GM21786 (cell line): ENCODE measurements around the gene PHKB.
A peak's percentile ranks its signal among the peaks of the same experiment; 100 is the strongest.

Experiments
- ATAC-seq: cut with Tn5 transposase; IDR thresholded peaks from one replicate; pipeline ENCODE4 v1.9.1; 2021; ENCODE audit not compliant: unreplicated experiment

Gene PHKB

DNA sequence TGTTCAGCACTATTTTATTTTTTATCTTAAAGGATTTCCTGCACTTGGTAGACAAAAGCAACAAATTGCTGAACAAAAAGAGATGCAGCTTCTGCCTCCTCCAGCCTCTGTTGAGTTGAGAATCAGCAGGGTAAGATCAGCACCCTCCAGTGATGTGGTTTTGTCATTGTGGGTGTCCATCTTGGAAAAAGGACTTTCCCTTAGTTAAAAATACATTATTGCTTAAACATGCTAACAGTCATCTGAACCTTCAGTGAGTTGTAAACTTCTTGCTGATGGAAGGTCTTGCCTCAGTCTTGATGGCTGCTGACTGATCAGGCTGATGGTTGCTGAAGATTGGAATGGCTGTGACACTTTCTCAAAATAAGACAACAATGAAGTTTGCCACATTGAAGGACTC is 101.2 kb downstream of the PHKB start:
- ATAC-seq, result no peak

DNA sequence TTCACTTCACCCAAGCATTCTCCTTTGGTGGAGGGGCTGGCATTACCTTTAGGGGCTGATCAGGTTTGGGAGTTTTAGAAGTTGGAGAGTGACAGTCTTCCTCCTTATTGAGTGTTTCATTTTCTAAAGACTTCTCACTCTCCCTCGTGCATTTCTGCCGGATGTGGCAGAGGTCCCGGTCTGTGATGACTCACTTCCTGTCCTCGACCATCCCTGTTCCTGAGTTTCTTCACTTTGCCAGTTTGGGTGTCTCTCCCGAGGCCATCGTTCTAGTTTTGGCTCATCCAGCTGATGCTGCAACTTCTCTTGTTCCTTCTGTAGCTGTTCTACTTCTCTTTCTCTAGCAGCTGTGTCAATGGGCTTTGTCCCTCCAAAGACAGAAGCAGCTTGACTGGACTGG is 104.3 kb downstream of the PHKB start:
- no peak for ATAC-seq

DNA sequence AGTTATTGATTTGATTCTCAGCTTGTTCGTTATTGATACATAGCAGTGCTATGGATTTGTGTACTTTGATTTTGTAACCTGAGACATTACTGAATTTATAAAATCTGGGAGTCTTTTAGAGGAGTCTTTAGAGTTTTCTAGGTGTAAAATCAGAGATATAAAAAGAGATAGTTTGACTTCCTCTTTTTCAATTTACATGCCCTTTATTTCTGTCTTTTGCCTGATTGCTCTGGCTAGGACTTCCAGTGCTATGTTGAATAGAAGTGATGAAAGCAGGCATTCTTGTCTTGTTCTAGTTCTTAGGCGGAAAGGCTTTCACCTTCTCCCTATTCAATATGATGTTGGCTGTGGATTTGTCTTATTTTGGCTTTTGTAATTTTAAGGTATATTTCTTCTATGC is 106.2 kb downstream of the PHKB start:
- ATAC-seq, result no peak

DNA sequence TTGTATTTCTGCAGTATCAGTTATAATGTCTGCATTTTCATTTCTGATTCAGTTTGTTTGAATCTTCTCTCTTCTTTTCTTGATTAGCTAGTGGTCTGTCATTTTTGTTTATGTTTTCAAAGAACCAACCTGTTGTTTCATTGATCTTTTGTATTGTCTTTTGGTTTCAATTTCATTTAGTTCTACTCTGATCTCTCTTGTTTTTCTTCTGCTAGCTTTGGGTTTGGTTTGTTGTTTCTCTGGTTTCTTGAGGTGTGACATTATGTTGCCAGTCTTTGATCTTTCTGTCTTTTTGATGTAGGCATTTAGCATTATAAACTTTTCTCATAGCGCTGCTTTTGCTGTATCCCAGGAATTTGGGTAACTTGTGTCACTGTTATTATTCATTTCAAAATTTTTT is 107.2 kb downstream of the PHKB start:
- no peak for ATAC-seq

DNA sequence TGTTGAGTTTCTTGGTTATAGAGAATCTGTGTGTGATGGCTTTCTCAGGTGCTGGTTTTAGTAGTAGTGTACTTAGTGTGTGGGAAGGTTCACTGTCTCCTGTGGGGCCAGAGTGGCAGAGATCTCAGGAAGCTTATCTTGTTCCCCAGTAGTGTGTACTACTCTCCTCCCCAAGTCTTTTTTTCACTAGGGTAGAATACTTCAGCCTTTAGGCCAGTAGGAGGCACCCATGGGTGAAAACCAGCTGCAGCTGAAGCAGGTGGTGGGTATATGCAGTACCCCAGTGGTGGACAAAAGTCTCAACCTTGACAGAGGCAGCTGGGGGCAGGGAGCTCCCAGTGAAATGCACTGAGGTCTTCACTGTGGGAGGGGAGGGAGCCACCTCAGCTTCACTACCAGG is 109.9 kb downstream of the PHKB start:
- ATAC-seq, result no peak

DNA sequence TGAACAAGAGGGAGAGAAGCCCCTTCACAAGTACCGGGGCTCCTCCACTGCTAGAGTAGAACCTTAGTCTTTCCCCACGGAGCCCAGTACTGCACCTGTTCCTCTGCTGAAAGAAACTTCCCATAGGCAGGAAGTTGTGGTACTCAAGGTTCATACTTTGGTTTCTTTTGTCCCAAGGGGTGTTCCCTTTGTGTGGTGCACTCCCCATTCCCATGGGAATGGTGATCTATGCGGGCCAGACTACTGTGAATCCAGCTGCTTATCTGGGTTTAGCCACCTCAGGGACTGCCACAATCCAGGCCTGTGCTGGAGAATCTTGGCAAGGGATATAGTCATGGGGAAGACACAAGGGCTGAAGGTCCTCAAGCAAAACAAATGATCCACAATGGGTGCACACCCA is 110.6 kb downstream of the PHKB start:
- no peak for ATAC-seq

DNA sequence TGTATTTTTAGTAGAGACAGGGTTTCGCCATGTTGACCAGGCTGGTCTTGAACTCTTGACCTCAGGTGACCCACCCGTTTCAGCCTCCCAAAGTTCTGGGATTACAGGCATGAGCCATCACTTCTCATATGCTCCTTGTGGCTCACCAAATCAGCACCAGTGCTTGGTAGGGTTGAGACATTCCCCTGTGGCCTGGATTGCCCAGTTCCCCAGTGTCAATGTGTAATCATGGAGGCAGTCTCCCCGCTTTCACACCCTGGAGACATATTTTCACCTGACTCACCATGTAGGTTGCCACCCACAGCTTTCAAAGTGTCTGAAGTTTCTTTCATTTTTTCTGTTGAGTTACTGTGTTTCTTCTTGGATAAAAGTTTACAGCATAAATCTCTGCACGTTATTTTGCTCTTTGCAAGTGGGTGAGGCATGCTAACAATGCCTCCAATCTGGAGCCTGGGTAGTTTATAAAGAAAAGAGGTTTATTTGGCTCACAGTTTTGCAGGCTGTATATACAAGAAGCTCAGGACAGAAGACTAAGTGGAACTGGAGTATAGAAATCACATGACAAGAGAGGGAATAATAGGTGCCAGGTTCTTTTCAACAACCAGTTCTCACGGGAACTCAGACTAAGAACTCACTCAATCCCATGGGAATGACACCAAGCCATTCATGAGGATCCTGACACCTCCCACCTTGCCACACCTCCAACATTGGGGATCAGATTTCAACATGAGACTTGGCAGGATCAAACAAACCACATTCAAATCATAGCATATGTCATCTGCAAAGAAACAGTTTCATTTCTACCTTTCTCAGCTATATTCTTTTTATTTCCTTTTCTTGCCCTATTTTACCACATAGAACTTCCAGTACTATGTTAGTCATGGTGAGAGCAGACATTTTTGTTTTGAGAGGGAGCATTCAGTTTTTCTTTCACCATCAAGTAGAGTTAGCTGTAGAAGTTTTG is 113.2 kb downstream of the PHKB start:
- no peak for ATAC-seq

DNA sequence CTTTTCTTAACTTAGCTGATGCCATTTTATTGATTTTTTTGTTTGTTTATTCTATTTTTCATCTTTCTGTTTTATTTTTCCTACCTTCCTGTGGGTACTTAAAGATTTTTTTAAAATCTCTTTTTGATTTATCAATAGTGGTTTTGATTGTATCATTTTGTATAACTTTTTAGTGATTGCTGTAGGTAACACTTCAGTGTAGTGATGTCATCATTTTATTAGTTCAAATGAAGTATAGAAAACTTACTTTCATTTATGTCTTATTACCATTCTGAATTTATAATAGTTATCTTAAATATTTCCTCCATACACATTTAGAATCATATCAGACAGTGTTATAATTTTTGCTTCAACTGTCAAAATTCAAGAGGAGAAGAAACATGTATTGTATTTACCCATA is 115.9 kb downstream of the PHKB start:
- no peak for ATAC-seq

DNA sequence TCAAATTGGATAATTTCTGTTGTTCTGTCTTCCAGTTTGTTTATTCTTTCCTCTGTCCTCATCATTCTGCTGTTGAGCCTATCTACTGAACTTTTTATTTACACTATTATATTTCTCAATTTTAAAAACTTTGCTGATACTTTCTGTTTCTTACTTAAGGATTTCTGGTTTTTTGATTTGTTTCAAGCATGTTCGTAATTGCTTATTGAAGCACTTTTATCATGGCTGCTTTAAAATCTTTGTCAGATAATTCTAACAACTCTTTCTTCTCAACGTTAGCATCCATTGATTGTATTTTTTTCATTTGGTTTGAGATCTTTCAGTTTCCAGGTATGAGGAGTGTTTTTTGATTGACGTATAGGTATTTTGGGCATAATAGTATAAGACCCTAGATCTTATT is 116.9 kb downstream of the PHKB start:
- ATAC-seq, result no peak

DNA sequence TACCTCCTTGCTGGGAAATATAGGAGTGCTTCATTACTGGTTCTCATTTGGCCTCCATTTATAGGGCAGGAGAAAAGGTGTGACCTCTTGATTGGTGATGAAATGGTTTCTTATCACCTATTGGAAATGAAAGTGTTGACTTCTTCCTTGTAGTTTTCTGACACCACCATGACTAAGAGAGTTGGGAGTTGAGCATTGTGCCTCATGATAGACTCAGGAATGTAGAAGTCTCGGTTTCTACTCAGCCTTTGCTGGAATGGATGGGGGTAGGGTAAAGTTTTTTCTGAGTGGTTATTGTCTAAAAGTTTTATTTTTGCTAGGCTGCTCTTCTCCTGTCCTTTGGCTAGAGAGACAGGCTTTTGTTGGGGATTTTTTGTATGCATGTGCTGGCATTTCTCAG is 117.4 kb downstream of the PHKB start:
- ATAC-seq, result no peak

DNA sequence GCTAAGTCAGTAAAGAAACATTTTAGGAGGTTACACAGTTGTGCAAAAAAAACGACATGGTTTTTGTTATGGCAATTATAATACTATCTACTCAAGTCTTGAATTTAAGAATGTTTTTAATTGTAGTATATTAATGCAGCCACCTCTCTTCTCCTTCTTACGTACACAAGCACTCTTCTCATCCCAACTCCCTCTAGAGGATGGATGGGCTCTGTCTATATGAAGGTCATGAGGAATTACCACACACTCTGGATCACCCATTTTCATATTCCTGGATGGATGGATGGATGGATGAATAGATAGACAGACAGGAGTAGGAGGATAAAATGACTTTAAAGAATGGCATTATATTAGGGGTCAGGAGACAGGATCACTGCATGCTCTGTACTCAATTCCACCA is 120.0 kb downstream of the PHKB start:
- no peak for ATAC-seq

DNA sequence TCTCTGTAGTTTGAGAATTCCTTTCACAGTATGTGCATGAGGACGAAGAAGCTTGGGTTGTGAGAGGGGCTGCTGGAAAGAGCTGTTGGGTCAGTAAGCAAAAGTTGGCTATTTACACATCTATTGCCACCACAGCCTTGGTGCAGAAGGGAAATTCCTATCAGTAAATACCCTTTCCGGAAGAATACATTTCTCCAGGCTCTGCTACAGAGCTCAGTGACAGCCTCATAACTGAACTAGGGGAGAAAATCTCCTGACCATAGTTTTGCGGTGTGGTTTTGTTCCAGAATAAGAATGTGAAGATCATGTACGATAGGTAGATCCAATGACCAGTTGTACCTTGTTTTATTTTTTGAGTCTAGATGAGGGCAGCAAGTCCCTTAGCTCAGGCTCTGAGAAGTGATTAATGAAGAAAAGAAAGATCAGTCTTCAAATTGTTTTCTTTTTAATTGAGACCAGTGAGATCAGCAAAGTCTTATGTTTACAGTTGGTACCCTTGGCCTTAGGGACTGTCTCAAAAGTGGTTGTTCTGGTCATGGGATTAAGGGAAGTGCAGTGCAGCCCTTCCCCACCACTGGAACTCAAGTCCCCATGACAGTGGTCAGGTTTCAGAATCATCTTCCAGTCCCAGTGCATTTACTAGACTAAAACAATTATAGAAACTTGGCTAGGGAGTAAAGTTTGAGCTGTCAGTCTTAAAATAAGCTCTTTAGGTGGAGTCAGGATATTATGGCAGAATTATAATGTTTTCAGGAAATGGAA is 123.5 kb downstream of the PHKB start:
- no peak for ATAC-seq

DNA sequence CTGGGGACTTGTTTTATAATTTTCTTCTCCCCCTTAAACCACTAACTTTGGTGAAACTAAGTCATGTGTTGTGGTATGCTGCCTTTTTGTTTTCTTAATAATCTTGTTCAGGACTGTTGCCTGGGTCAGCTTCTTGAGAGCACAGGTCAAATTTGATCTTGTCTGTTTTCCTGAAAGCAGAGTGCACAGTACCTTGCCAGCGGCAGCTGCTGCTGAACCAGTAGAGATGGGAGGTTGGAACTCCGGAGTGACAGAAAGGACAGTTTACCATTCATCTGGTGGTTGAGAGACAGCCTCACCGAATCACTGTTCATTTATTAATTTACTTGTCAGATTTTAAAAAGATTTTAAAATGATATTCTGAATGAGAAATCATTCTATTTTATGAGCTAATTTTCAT is 125.0 kb downstream of the PHKB start:
- ATAC-seq, result no peak

DNA sequence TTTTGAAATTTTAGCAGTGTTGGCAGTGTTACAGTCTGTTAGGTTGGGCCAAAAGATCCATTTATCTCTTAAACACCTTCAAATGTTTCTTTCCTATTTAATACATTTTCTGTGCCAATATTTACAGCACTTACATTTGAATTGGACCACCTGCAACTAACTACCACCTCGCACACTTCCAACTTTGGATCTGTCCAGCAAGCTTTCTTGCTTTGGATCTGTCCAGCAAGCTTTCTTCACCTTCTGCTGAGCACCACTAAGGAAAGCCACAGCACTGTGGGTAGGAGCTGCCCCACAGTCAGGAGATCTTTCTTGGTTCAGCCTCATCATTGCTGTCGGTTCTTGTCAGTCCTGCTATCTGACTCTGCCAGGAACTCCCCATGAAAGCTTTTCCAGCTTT is 129.3 kb downstream of the PHKB start:
- ATAC-seq, result no peak

DNA sequence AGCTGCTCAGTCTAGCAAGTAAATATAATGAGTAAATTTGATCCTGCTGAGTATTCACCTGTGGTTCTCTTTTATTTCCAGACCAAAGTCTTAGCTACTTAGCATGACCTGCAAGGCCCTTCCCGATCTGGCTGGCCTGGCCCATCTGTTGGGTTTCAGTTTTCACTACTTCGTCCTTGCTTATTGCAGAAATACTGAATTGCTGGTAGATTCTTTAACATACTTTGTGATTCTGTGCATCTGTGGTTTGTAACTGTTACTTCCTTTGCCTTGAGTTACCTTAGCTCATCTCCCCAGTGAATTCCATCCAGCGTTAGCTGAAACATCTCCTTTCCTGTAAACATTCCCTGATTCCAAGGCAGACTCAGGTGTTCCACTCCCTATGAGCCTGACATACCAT is 131.1 kb downstream of the PHKB start:
- ATAC-seq, result no peak

DNA sequence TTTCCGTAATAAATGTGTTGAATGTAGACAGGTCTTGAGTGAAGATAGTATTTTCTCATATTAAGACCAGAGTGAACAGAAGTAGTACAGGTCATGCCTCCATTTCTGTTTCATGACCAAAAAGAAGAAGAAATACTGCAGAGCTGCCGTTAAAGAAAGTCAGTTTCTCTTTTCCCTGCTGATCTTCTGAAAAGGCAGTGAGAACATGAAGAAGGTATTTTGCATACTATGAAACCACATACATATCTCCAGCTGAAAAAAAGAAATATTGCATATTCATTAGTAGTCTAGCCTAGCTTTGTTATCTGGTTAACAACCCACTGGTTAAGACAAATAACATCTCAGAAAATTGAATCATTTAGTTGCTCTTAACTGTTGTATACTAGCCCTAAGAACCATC is 138.4 kb downstream of the PHKB start:
- ATAC-seq, result peak; percentile 74

DNA sequence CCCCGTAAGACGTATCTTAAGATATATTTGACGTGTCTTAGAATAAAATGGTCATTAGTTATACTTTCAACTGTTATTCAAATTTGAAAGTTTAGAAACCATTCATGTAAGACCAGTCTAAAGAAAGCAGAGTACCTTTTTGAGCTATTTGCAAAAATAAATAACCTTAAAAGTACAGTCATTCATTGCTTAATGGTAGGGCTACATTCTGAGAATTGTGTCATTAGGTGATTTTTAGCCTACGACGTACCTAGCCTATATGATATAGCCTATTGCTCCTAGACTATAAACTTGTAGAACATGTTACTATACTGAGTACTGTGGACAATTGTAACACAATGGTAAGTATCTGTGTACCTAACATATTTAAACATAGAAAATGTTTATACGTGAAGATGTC is 139.2 kb downstream of the PHKB start:
- peak; percentile 41 for ATAC-seq

DNA sequence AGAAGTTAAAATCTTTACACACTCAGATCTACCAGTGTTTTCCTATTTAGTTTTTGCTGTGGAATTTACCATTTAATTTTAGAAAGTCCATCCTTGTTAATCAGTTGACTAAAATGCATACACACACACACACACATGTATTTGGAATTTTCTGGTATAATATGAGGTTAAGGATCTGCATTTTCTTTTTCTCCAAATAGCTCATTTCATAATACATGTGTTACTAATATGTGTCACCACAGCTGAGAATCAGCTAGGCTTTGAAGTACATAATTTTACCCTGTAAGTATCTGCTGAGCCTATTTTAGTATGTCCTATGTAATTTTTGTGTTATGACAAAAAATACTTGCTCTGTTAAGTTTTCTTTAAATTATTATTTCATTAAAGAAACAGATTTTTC is 143.2 kb downstream of the PHKB start:
- ATAC-seq, result no peak

DNA sequence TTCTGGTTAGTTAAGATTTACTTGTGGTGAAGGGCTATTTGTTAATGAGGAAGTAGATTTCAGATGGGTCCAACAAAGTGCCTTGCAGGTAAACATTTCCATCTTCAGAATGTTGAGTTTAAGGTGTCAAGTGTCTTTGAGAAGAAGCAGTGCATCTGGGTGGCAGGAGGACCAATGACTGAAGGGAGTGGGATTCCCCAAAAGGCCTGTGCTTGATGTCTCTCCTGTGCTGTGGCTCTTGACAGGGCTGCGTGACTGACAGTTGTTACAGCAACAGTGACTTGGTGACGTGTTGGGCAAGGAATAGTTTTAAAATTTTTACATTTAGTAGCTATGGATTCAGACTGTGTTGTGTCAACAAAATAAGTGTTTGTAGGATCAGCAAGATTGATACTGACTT is 149.9 kb downstream of the PHKB start:
- no peak for ATAC-seq

DNA sequence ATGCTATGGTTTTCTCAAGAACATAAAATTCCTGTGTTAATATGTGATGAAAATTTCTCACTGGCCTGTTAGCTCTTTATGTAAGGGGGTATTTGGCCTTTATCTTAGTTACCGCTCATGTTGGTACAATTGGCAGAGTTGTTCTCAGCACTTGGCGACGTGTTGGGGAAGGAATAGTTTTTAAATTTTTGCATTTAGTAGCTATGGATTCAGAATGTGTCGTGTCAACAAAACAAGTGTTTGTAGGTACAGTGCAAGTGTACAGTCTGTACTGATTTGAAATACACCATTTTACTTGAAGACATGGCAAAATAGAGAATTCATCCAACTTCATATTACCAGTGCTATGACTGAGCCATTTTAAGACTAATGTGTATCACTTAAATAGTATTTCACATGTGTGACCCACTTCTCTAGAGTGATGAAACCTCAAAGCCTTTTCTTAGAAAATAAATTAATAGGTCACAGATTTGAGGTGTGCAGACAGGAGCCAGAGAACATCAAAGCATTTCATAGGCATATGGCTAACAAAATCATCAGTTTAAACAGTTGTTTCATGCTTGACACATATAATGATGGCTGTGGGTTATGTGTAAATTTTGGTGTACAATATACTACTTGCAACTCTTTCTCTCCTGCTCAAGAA is 150.8 kb downstream of the PHKB start:
- no peak for ATAC-seq

DNA sequence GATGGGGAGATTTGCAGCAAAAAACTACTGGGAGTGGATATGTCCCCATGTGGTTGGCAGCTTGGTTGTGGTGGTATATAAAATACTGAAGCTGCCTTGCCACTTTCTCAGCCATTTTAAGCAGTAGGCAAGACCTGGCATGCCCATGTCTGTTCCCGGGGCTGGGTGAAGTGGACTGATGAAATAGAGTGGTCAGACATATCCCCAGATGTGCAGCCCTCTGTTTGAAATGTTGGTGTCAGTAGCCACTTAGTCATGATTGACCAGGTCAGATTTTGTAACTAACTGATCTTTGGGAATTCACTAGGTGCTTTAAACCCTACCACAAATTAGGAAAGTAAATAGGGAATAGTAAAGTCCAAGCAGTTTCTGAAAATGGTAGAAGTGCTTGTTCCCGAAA is 151.6 kb downstream of the PHKB start:
- no peak for ATAC-seq

DNA sequence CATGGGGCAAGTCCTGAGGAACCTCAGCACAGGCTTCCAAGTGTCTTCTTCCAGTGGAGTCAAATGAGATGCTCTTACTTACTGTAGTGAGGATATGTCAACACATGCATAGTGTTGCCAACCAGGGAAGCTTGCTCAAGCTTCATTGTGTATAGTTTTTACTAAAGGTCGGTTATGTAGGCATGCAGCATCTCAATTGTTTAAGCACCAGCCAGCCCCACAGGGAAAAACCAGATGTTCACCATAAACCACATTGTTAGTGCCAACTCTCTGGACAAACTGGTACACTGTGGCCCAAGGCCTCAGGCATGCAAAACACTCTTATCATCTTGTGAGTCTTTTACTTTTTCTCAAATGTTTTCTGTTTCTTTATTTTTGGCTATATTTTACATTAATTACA is 152.1 kb downstream of the PHKB start:
- no peak for ATAC-seq
